Measurements from ENCODE around the gene ANKRD6. TPM values are rescaled to one million over a fixed set of nuclear protein-coding genes. Genes with fewer than 3 reads are reported as not detected.

Gene ANKRD6
- polyA plus RNA-seq, 3 donors = 0.93 to 3.0 (median 1.2) TPM

GRCh38 chr6:89479897-89480296, 46.9 kb downstream of the ANKRD6 start:
- intact Hi-C loops (cut with micrococcal nuclease) = no loop called here

GRCh38 chr6:89481695-89482094, 48.7 kb downstream of the ANKRD6 start:
- no peaks in the 10 kb centered on the region for H3K27me3 ChIP-seq (ENCODE audit: control insufficient read depth in 2 of 2, insufficient read depth in 2 of 2, low read length in 2 of 2)
- no peaks in the 10 kb centered on the region for H4K20me1 ChIP-seq (ENCODE audit: insufficient read depth, low read length)
- H3K36me3 ChIP-seq (replicated peaks in 1 of 2; ENCODE audit: control insufficient read depth in 1 of 2, insufficient read depth in 2 of 2, low read length in 2 of 2) = no peaks in the 10 kb centered on the region
- H2AFZ ChIP-seq (ENCODE audit: insufficient read depth, low read depth, low read length, poor library complexity, severe bottlenecking) = no peak overlapping the region
- H3K9me3 Mint-ChIP-seq = peaks cover 0 to 2% (median 0%) of the 10 kb centered on the region in 7 donors
- no peaks in the 10 kb centered on the region for H3K4me1 ChIP-seq (ENCODE audit: control insufficient read depth in 1 of 2, insufficient read depth in 2 of 2, low read length in 2 of 2)
- no peak overlapping the region for H3K4me3 ChIP-seq (replicated peaks in 1 of 3; ENCODE audit: low read depth in 2 of 3, low read length in 3 of 3)
- 100% methylated on average over 1 of the region's 1 CpG for WGBS (ENCODE audit: insufficient coverage)
- H3K4me1 Mint-ChIP-seq = peaks cover 7% of the 10 kb centered on the region
- H3K36me3 Mint-ChIP-seq = no peaks in the 10 kb centered on the region
- H3K27ac ChIP-seq (ENCODE audit: low read depth in 1 of 2, low read length in 2 of 2) = no peak overlapping the region
- no peak overlapping the region for H3K27ac Mint-ChIP-seq
- H3K9ac ChIP-seq (ENCODE audit: insufficient read depth, low read length, poor library complexity, severe bottlenecking) = no peak overlapping the region
- H3K27me3 Mint-ChIP-seq (ENCODE audit: low read depth in 3 of 3) = no peaks in the 10 kb centered on the region
- no peak for DNase-seq
- H3K4me2 ChIP-seq (replicated peaks; ENCODE audit: extremely low read depth, low read length, poor library complexity, severe bottlenecking) = no peak overlapping the region
- no peak for TF ChIP-seq CTCF (IDR thresholded peaks at IDR 0.05)
- intact Hi-C loops (cut with micrococcal nuclease) = no loop called here
- H3K9me3 ChIP-seq (replicated peaks in 1 of 2; ENCODE audit: control insufficient read depth in 1 of 2, insufficient read depth in 1 of 2, low read length in 2 of 2) = no peaks in the 10 kb centered on the region
- no peaks in the 10 kb centered on the region for H3K79me2 ChIP-seq (ENCODE audit: insufficient read depth, low read length)
- H3K4me3 Mint-ChIP-seq = no peak overlapping the region

More at GRCh38 chr6:89479897-89480296, 46.9 kb downstream of the ANKRD6 start:
- TF ChIP-seq CTCF (IDR thresholded peaks at IDR 0.05) = no peak
- Histone ChIP-seq H4K20me1 (ENCODE audit: insufficient read depth, low read length) (no peaks in the 10 kb centered on the region), H3K27me3 (ENCODE audit: control insufficient read depth in 2 of 2, insufficient read depth in 2 of 2, low read length in 2 of 2) (no peaks in the 10 kb centered on the region), H3K79me2 (ENCODE audit: insufficient read depth, low read length) (no peaks in the 10 kb centered on the region), H2AFZ (ENCODE audit: insufficient read depth, low read depth, low read length, poor library complexity, severe bottlenecking) (no peak overlapping the region), H3K36me3 (replicated peaks in 1 of 2; ENCODE audit: control insufficient read depth in 1 of 2, insufficient read depth in 2 of 2, low read length in 2 of 2) (no peaks in the 10 kb centered on the region), H3K9me3 (replicated peaks in 1 of 2; ENCODE audit: control insufficient read depth in 1 of 2, insufficient read depth in 1 of 2, low read length in 2 of 2) (no peaks in the 10 kb centered on the region), H3K4me1 (ENCODE audit: control insufficient read depth in 1 of 2, insufficient read depth in 2 of 2, low read length in 2 of 2) (peaks cover 5 to 6% of the 10 kb centered on the region in 2 donors), H3K4me3 (replicated peaks in 1 of 3; ENCODE audit: low read depth in 2 of 3, low read length in 3 of 3) (no peak overlapping the region), H3K9ac (ENCODE audit: insufficient read depth, low read length, poor library complexity, severe bottlenecking) (no peak overlapping the region), H3K27ac (ENCODE audit: low read depth in 1 of 2, low read length in 2 of 2) (no peak overlapping the region), H3K4me2 (replicated peaks; ENCODE audit: extremely low read depth, low read length, poor library complexity, severe bottlenecking) (no peak overlapping the region)
- peaks cover 18% of the 10 kb centered on the region for H3K4me1 Mint-ChIP-seq
- peaks cover 0 to 2% (median 0%) of the 10 kb centered on the region in 7 donors for H3K9me3 Mint-ChIP-seq
- WGBS (ENCODE audit: insufficient coverage) = no CpG with 5 or more reads among the region's 2 CpGs
- H3K27me3 Mint-ChIP-seq (ENCODE audit: low read depth in 3 of 3) = no peaks in the 10 kb centered on the region
- no peak overlapping the region for H3K27ac Mint-ChIP-seq
- H3K4me3 Mint-ChIP-seq = no peak overlapping the region
- no peak for DNase-seq
- no peaks in the 10 kb centered on the region for H3K36me3 Mint-ChIP-seq
